Panc1 (cell line): ENCODE data around the gene MAPT. TPM values are rescaled to one million over a fixed set of nuclear protein-coding genes. Genes with fewer than 3 reads are reported as not detected.

ENCODE experiments used
- ATAC-seq: fragments of 200-7000 bp; cut with Tn5 transposase; 2 replicates; pipeline ENCODE4 v1.9.1; 2020; ENCODE audit warnings: mild to moderate bottlenecking, moderate library complexity
- BruUV-seq: library from RNA; stranded (reverse); fragments of 400-500 nt; replicated peaks from 2 replicates; lab custom pipeline; 2021; lab: Mats Ljungman, UMichigan
- CTCF ChIA-PET: fragments of 300-600 bp; sonication (Branson Sonifier 250); formaldehyde crosslinking; loops from one replicate; lab custom pipeline; 2022; ENCODE audit warnings: antibody characterized with exemption; lab: Charles Lee
- POLR2A ChIA-PET: fragments of 300-600 bp; sonication (Branson Sonifier 250); formaldehyde crosslinking; loops from one replicate; lab custom pipeline; 2022; ENCODE audit warnings: antibody characterized with exemption; lab: Charles Lee
- DNase-seq: peaks from one replicate; pipeline ENCODE4 v3.0.0-alpha.2; 2010; ENCODE audit warnings: low read depth, low spot score
- H3K27ac ChIP-seq: 2 replicates; pipeline ENCODE4 v1.5.1; 2011; ENCODE audit warnings: mild to moderate bottlenecking, low read length, inconsistent platforms
- H3K27me3 ChIP-seq: fragments of 200-500 bp; sonication (Bioruptor generic); 2 replicates; pipeline ENCODE4 v1.6.0; 2014; ENCODE audit warnings: low read length, inconsistent platforms; ENCODE audit not compliant: control insufficient read depth, insufficient read depth
- H3K36me3 ChIP-seq: fragments of 200-500 bp; sonication (Bioruptor generic); 2 replicates; pipeline ENCODE4 v1.5.1; 2014; ENCODE audit warnings: inconsistent platforms, mild to moderate bottlenecking, low read length, moderate library complexity; ENCODE audit not compliant: control insufficient read depth, insufficient read depth
- H3K4me1 ChIP-seq: 2 replicates; pipeline ENCODE4 v1.5.1; 2011; ENCODE audit warnings: inconsistent platforms, mild to moderate bottlenecking, low read length, moderate library complexity; ENCODE audit not compliant: control insufficient read depth, insufficient read depth
- H3K4me3 ChIP-seq, 2 experiments: 2 replicates each; pipeline ENCODE4 v1.5.1; 2011 to 2012; ENCODE audit warnings: low read depth in 2 of 2, low read length in 2 of 2, mild to moderate bottlenecking in 2 of 2, inconsistent platforms in 1 of 2, moderate library complexity in 1 of 2
- H3K9me3 ChIP-seq: fragments of 200-500 bp; sonication (Bioruptor generic); 2 replicates; pipeline ENCODE4 v1.5.1; 2014; ENCODE audit warnings: low read depth, mild to moderate bottlenecking, inconsistent platforms, low read length, moderate library complexity; ENCODE audit not compliant: control insufficient read depth, insufficient read depth
- CTCF ChIP-seq: fragments of 450-650 bp; IDR thresholded peaks from 2 replicates; pipeline ENCODE4 v1.5.1; 2017; ENCODE audit warnings: mild to moderate bottlenecking
- POLR2AphosphoS5 ChIP-seq: IDR thresholded peaks from 2 replicates; pipeline ENCODE4 v1.6.1; 2012; ENCODE audit warnings: mild to moderate bottlenecking, low read depth, low read length, moderate library complexity
- REST ChIP-seq, 2 experiments: IDR thresholded peaks; 2 replicates each; pipeline ENCODE4 v1.6.1; 2011 to 2012; ENCODE audit warnings: low read depth in 2 of 2, control low read depth in 1 of 2, low read length in 1 of 2, mild to moderate bottlenecking in 1 of 2, moderate library complexity in 1 of 2; ENCODE audit not compliant: insufficient read depth in 1 of 2
- SIN3A ChIP-seq: IDR thresholded peaks from 2 replicates; pipeline ENCODE4 v1.6.1; 2012; ENCODE audit warnings: low read depth, mild to moderate bottlenecking, low read length, moderate library complexity, borderline replicate concordance; ENCODE audit not compliant: insufficient read depth
- TCF7L2 ChIP-seq: IDR thresholded peaks from 2 replicates; pipeline ENCODE4 v1.6.1; 2011; ENCODE audit warnings: mild to moderate bottlenecking, low read depth, low read length, inconsistent platforms
- in situ Hi-C: cut with HindIII; loops from 2 replicates; pipeline ENCODE4 v1.10.0; 2016; ENCODE audit warnings: low sequenced_read_pairs, low pct_unique_long_range_greater_than_20kb
- intact Hi-C: fragments of 100-400 bp; cut with micrococcal nuclease; formaldehyde crosslinking; loops from one replicate; pipeline ENCODE4 v1.10.0; 2022; ENCODE audit not compliant: unreplicated experiment
- total RNA-seq: library from RNA; stranded (reverse); gene quantifications from one replicate; pipeline ENCODE4 v1.2.1, GENCODE V29; 2021; ENCODE audit not compliant: unreplicated experiment

The MAPT gene
- total RNA-seq, 1 experiment from 2014 or later, result 0.59 TPM

- no peak for TF ChIP-seq TCF7L2
- TF ChIP-seq REST (IDR thresholded peaks at IDR 0.05; ENCODE audit: insufficient read depth in 1 of 2, low read depth in 2 of 2, low read length in 1 of 2), result no peak
- TF ChIP-seq CTCF, result no peak
- no peak for TF ChIP-seq POLR2AphosphoS5
- TF ChIP-seq SIN3A, result no peak
- ChIA-PET POLR2A (no interaction called here), CTCF (no interaction called here)
- Histone ChIP-seq H3K27me3 (no peaks in the 10 kb centered on the region), H3K9me3 (no peaks in the 10 kb centered on the region), H3K36me3 (no peaks in the 10 kb centered on the region), H3K27ac (no peak overlapping the region), H3K4me3 (no peak overlapping the region), H3K4me1 (peaks cover 6% of the 10 kb centered on the region; the same call in 1 of the 2 replicates)
- ATAC-seq (no peak), DNase-seq (no peak)
- intact Hi-C loops, result no loop called here
- no TSS peak for BruUV-seq
- in situ Hi-C loops, result no loop called here
Observed at GRCh38 chr17:45951403-45951802, 57.0 kb downstream of the MAPT start.

- no TSS peak for BruUV-seq
- ATAC-seq, result no peak
- H3K4me3 ChIP-seq, result no peak overlapping the region
- no peaks in the 10 kb centered on the region for H3K27me3 ChIP-seq
- no peak overlapping the region for H3K27ac ChIP-seq
- intact Hi-C loops, result no loop called here
- no peak for DNase-seq
- in situ Hi-C loops, result no loop called here
- peaks cover 6% of the 10 kb centered on the region; the same call in 1 of the 2 replicates for H3K4me1 ChIP-seq
- ChIA-PET POLR2A (no interaction called here), CTCF (no interaction called here)
- no peaks in the 10 kb centered on the region for H3K36me3 ChIP-seq
- no peaks in the 10 kb centered on the region for H3K9me3 ChIP-seq
- TF ChIP-seq REST (IDR thresholded peaks at IDR 0.05; ENCODE audit: insufficient read depth in 1 of 2, low read depth in 2 of 2, low read length in 1 of 2), result no peak
- TF ChIP-seq POLR2AphosphoS5, result no peak
Observed at GRCh38 chr17:45951941-45952340, 57.6 kb downstream of the MAPT start.
